Measurements from ENCODE around the gene CDC14A. TPM values are rescaled to one million over a fixed set of nuclear protein-coding genes. Genes with fewer than 3 reads are reported as not detected.

The CDC14A gene
- total and polyA plus RNA-seq, 2 of the 8 experiments (the other 6 are each of a cell fraction or from before 2014, with no cell fraction given), result 3.2 to 8.9 TPM

DNA sequence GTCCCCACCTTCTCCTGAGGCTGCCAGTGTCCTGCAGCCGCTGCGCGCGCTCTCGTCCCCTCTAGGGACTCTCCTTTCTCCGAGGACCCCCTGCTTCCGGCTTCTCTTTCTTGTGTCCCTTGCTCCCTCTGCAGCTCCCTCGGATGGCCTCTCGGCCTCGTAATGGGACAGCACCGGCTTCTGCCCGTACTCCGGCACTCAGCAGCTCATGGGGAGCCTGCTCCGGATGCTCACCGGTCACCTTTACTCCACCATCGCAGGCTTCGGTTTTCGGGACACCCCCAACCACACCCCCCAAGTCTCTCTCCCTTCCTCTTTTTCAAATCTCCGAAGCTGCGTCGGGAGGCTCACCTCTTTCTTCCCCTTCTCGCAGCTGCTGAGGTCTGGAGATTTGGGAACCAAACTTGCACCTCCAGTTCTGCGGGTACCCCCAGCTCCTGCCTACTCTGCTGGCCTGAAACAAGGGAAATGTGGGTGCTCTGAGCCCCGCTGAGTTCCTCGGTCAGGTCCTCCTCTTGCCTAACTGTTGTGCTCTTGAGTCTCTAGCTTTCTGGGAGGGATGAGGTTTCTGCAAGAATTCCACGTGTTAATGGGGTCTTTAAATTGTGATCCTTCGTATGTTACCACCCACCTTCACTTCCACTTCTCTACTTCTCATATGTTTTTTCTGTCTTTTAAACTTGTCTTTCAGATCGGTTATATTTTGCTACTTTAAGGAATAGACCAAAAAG is 930 bp downstream of the CDC14A start:
- 0 out of 8 replicates have a peak, but pooled peaks cover 0 to 3% (median 0%) of the 10 kb centered on the region in 4 experiments for H3K36me3 ChIP-seq (ENCODE audit: control insufficient read depth in 2 of 4, insufficient read depth in 4 of 4, low read length in 3 of 4)
- H3K9ac ChIP-seq (replicated peaks in 1 of 4; ENCODE audit: extremely low read depth in 1 of 4, low read depth in 3 of 4, low read length in 3 of 4), result peak overlapping the region; percentile 63 to 76 (median 75)
- H4K20me1 ChIP-seq (replicated peaks in 1 of 2; ENCODE audit: control insufficient read depth in 1 of 2, insufficient read depth in 2 of 2, low read length in 2 of 2), result peaks cover 2 to 4% of the 10 kb centered on the region in 2 experiments
- H4K91ac ChIP-seq (replicated peaks; ENCODE audit: insufficient read length, low read length), result no peak overlapping the region
- no peak overlapping the region for H2BK20ac ChIP-seq (ENCODE audit: low read length)
- H2AK5ac ChIP-seq (ENCODE audit: low read depth, low read length), result no peak overlapping the region
- H2BK5ac ChIP-seq (ENCODE audit: low read depth, low read length), result 0 out of 2 replicates have a peak overlapping the region, but pooled peaks have one; percentile 55
- peak overlapping the region; percentile 74 for H3K56ac ChIP-seq (replicated peaks; ENCODE audit: insufficient read length, low read depth, low read length)
- no peaks in the 10 kb centered on the region for H3K9me3 ChIP-seq (ENCODE audit: insufficient read depth in 2 of 2, low read depth in 1 of 2, low read length in 1 of 2)
- peak overlapping the region; percentile 72; the same call in 1 of the 2 replicates for H3K18ac ChIP-seq (ENCODE audit: extremely low read depth, low read length)
- H3K14ac ChIP-seq (ENCODE audit: insufficient read length), result no peak overlapping the region
- peak overlapping the region; percentile 68 for H2AFZ ChIP-seq (ENCODE audit: low read length)
- H3K4ac ChIP-seq (replicated peaks; ENCODE audit: insufficient read length, low read depth, low read length), result no peak overlapping the region
- H3K23me2 ChIP-seq (ENCODE audit: low read depth, low read length), result peaks cover 4% of the 10 kb centered on the region; the same call in 1 of the 2 replicates
- H3K4me1 ChIP-seq (replicated peaks in 1 of 4; ENCODE audit: control insufficient read depth in 3 of 4, insufficient read depth in 4 of 4, low read length in 3 of 4), result peaks cover 0 to 7% (median 3%) of the 10 kb centered on the region in 4 experiments; a peak in 5 of 7 replicates
- ChIA-PET POLR2A (ENCODE audit: partially characterized antibody) (interaction anchor here (0.6 to 4.4 kb wide), 28 partner anchors 10 to 315 kb away, joined by 3 to 33 read pairs (median 4); partner anchors contain the start of genes DBT, RTCA, SASS6 and TRMT13), CTCF (ENCODE audit: partially characterized antibody) (interaction anchor here (0.6 to 2.4 kb wide), 9 partner anchors 10 to 108 kb away, joined by 3 to 14 read pairs (median 3); no protein-coding TSS in a partner anchor)
- peak overlapping the region; percentile 39 for H4K5ac ChIP-seq (ENCODE audit: insufficient read length, low read depth, low read length)
- 0 out of 2 replicates have a peak overlapping the region, but pooled peaks have one; percentile 7 for H4K8ac ChIP-seq (ENCODE audit: extremely low read depth, insufficient read depth, low read length)
- H2BK12ac ChIP-seq (ENCODE audit: low read depth, low read length), result peak overlapping the region; percentile 32; the same call in 1 of the 2 replicates
- H3K4me3 ChIP-seq (ENCODE audit: extremely low read depth in 1 of 4, insufficient read depth in 2 of 4, low read depth in 3 of 4, low read length in 4 of 4), result peak overlapping the region; percentile 81 to 98 (median 94)
- DNase-seq (ENCODE audit: low read depth in 1 of 2, low spot score in 2 of 2) (peak in 1 of 2 experiments; percentile 77), FAIRE-seq (no peak)
- H3K79me1 ChIP-seq (ENCODE audit: low read depth, low read length), result 0 out of 2 replicates have a peak, but pooled peaks cover 3% of the 10 kb centered on the region
- peaks cover 0 to 41% of the 10 kb centered on the region in 2 experiments; a peak in 3 of 4 replicates for H3K79me2 ChIP-seq (ENCODE audit: control insufficient read depth in 1 of 2, insufficient read depth in 2 of 2, low read length in 2 of 2)
- H3K27ac ChIP-seq (ENCODE audit: low read depth, low read length), result 0 out of 2 replicates have a peak overlapping the region, but pooled peaks have one; percentile 39
- no peak overlapping the region for H3K23ac ChIP-seq (ENCODE audit: insufficient read length)
- H2BK120ac ChIP-seq (replicated peaks; ENCODE audit: low read depth, low read length), result no peak overlapping the region
- no peaks in the 10 kb centered on the region for H3K27me3 ChIP-seq (replicated peaks in 1 of 4; ENCODE audit: control insufficient read depth in 3 of 4, extremely low read depth in 1 of 4, insufficient read depth in 3 of 4, low read length in 3 of 4)
- H3K4me2 ChIP-seq (ENCODE audit: insufficient read depth in 1 of 2, low read depth in 2 of 2, low read length in 2 of 2), result peak overlapping the region; percentile 52 to 91
- no peak overlapping the region; the same call in 1 of the 2 replicates for H2BK15ac ChIP-seq (ENCODE audit: low read length)
- 1% methylated on average over 28 of the region's 28 CpGs; no CpG with 5 or more reads in 1 of the 2 experiments for WGBS, 2 experiments (ENCODE audit: extremely low coverage in 1 of 2, insufficient coverage in 1 of 2, insufficient read length in 1 of 2, insufficient replicate concordance in 2 of 2, low coverage in 1 of 2, low lambda C conversion rate in 2 of 2, missing lambda C conversion rate in 1 of 2)
- no peak for TF ChIP-seq NRF1 (IDR thresholded peaks at IDR 0.05; ENCODE audit: low read depth, low read length)
- no peak for TF ChIP-seq TAF7 (optimal IDR thresholded peaks at IDR 0.05; ENCODE audit: borderline replicate concordance, low read depth, low read length)
- TF ChIP-seq POLR2A (IDR thresholded peaks at IDR 0.05; ENCODE audit: control extremely low read depth in 1 of 2, low read depth in 2 of 2, low read length in 2 of 2), result peak in 1 of 2 experiments; percentile 10; a peak in 1 of 3 replicates
- no peak for TF ChIP-seq TBP (IDR thresholded peaks at IDR 0.05; ENCODE audit: low read depth, low read length)

Data from H1 (cell line).